OCI-LY1 (cell line): Measurements from ENCODE around the gene REXO4.

ENCODE experiments used
- EZH2 ChIP-seq: fragments of 200-600 bp; sonication (generic), shearing (Covaris generic); IDR thresholded peaks from 2 replicates; pipeline ENCODE4 v1.8.0; 2017; ENCODE audit warnings: borderline replicate concordance, mixed run types, mild to moderate bottlenecking, antibody characterized with exemption, low read length, moderate library complexity, mixed read lengths
- TF ChIP-seq, protein P1 (sequence below): fragments of 200-600 bp; sonication (generic), shearing (Covaris generic); IDR thresholded peaks from 2 replicates; pipeline ENCODE4 v1.5.1; 2017; ENCODE audit warnings: mild to moderate bottlenecking, antibody characterized with exemption, low read length, moderate library complexity, mixed read lengths

GRCh38 chr9:133367221-133367620 is 50.6 kb downstream of the REXO4 start:
- TF ChIP-seq, protein P1, sequence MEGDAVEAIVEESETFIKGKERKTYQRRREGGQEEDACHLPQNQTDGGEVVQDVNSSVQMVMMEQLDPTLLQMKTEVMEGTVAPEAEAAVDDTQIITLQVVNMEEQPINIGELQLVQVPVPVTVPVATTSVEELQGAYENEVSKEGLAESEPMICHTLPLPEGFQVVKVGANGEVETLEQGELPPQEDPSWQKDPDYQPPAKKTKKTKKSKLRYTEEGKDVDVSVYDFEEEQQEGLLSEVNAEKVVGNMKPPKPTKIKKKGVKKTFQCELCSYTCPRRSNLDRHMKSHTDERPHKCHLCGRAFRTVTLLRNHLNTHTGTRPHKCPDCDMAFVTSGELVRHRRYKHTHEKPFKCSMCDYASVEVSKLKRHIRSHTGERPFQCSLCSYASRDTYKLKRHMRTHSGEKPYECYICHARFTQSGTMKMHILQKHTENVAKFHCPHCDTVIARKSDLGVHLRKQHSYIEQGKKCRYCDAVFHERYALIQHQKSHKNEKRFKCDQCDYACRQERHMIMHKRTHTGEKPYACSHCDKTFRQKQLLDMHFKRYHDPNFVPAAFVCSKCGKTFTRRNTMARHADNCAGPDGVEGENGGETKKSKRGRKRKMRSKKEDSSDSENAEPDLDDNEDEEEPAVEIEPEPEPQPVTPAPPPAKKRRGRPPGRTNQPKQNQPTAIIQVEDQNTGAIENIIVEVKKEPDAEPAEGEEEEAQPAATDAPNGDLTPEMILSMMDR, result no peak
- TF ChIP-seq EZH2, result no peak
